Fibroblast of upper back skin (primary cell): Measurements from ENCODE around the gene ABCA4.

Experiments
- DNase-seq: peaks from one replicate; pipeline ENCODE4 v3.0.0-alpha.2; 2013

ABCA4 gene

GRCh38 chr1:94047949-94048348, 73.0 kb downstream of the ABCA4 start:
- DNase-seq: no peak

- peak; percentile 97 for DNase-seq
These were observed 75.4 kb downstream of the ABCA4 start for GRCh38 chr1:94045465-94046056.

GRCh38 chr1:94044891-94045290, 76.1 kb downstream of the ABCA4 start:
- DNase-seq: no peak

GRCh38 chr1:94044290-94044790, 76.6 kb downstream of the ABCA4 start:
- DNase-seq: no peak

GRCh38 chr1:94043738-94044289, 77.1 kb downstream of the ABCA4 start:
- no peak for DNase-seq

- no peak for DNase-seq
These were observed 78.6 kb downstream of the ABCA4 start for GRCh38 chr1:94042388-94042787.

GRCh38 chr1:94039871-94040569, 80.9 kb downstream of the ABCA4 start:
- peak; percentile 45 for DNase-seq

- peak; percentile 78 for DNase-seq
These were observed 81.5 kb downstream of the ABCA4 start for GRCh38 chr1:94039514-94039870.

- peak; percentile 38 for DNase-seq
These were observed 82.4 kb downstream of the ABCA4 start for GRCh38 chr1:94038511-94038910.

- no peak for DNase-seq
These were observed 83.3 kb downstream of the ABCA4 start for GRCh38 chr1:94037392-94038229.

- peak; percentile 68 for DNase-seq
These were observed 84.2 kb downstream of the ABCA4 start for GRCh38 chr1:94036730-94037129.

- no peak for DNase-seq
These were observed 87.1 kb downstream of the ABCA4 start for GRCh38 chr1:94033849-94034248.

GRCh38 chr1:94032637-94033036, 88.3 kb downstream of the ABCA4 start:
- no peak for DNase-seq

GRCh38 chr1:94031591-94031990, 89.4 kb downstream of the ABCA4 start:
- DNase-seq: no peak

- DNase-seq: no peak
These were observed 89.8 kb downstream of the ABCA4 start for GRCh38 chr1:94031154-94031553.

- DNase-seq: no peak
These were observed 91.6 kb downstream of the ABCA4 start for GRCh38 chr1:94029130-94029993.

- no peak for DNase-seq
These were observed 93.0 kb downstream of the ABCA4 start for GRCh38 chr1:94027721-94028515.

GRCh38 chr1:94026619-94027380, 94.1 kb downstream of the ABCA4 start:
- DNase-seq: no peak

GRCh38 chr1:94025383-94026340, 95.3 kb downstream of the ABCA4 start:
- peak; percentile 66 for DNase-seq
